Adrenal gland (tissue), 5 donors: ENCODE data around the gene FABP2.

Experiments used
- CTCF ChIP-seq, 6 experiments: fragments of 450-650 bp in 4 of 6; fragments of 200-600 bp in 2 of 6; sonication (generic) in 1 of 6; IDR thresholded peaks; 1 replicate in 5 of 6; 2 replicates in 1 of 6; pipeline versions ENCODE4 v1.5.1 to v1.8.0; 2016 to 2021; ENCODE audit warnings: antibody characterized with exemption in 6 of 6, mild to moderate bottlenecking in 2 of 6, moderate library complexity in 1 of 6
- POLR2A ChIP-seq, 2 donors: fragments of 450-650 bp; IDR thresholded peaks; one replicate each; pipeline ENCODE4 v1.6.1; 2017; ENCODE audit warnings: antibody characterized with exemption in 2 of 2, mild to moderate bottlenecking in 2 of 2, moderate library complexity in 1 of 2
- donor health status: DM: no; HTN: no; CAD: no.

DNA sequence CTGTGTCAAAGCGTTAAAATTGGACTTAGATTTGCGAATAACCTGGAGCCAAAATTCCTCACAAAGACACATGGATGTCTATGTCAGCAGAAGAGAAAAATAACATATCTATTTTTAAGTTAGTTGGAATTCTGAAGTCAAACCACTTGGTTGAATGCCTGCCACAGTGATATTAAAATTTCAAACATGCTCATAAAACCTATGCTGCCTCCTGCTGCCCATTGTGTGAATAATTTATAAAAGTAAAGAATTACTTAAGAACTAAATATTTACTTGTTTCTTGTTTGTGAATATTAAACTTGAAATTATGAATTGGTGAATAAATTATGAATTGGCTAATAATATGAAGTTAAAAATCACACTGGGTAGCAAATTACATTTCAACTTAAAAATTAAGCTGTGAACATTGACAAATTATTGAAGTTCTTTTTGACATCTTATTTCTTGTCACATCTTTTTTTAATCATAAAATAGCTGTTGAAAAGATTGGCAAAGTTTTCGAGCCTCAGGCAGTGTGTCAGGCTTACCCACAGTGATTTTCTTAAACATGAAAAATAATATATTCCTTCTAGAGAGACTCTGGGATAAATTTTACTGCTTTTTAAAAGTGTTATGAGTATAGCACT lies 35.4 kb downstream of the FABP2 start:
- TF ChIP-seq CTCF (IDR thresholded peaks at IDR 0.05), result peak; percentile 48 to 83 (median 74)
- no peak for TF ChIP-seq POLR2A (IDR thresholded peaks at IDR 0.05)
